8988T (cell line): ENCODE measurements around the gene MRPS18B.

Experiments
- DNase-seq: peaks from one replicate; pipeline ENCODE4 v3.0.0; 2011

Gene MRPS18B

GRCh38 chr6:30617565-30618269 lies at the start of gene MRPS18B:
MRPS18B (plus strand) TSS chr6:30617840; CDS start chr6:30617866, 26 bp downstream.
- DNase-seq, result no peak

GRCh38 chr6:30568245-30568644 lies 49.4 kb upstream of the MRPS18B start:
- DNase-seq, result no peak

GRCh38 chr6:30570263-30570662 lies 47.4 kb upstream of the MRPS18B start:
- no peak for DNase-seq

GRCh38 chr6:30570740-30571074 lies 46.9 kb upstream of the MRPS18B start:
- DNase-seq, result no peak

- DNase-seq, result peak; percentile 87
Observed at GRCh38 chr6:30571075-30571761, 46.4 kb upstream of the MRPS18B start, which contains the start of gene ABCF1. ABCF1 (plus strand) TSS chr6:30571442; CDS start chr6:30571488, 46 bp downstream.

GRCh38 chr6:30571762-30572082 lies 45.9 kb upstream of the MRPS18B start:
- no peak for DNase-seq

GRCh38 chr6:30572148-30572547 lies 45.5 kb upstream of the MRPS18B start:
- DNase-seq, result no peak

GRCh38 chr6:30573113-30573512 lies 44.5 kb upstream of the MRPS18B start:
- no peak for DNase-seq

- DNase-seq, result no peak
Observed at GRCh38 chr6:30578051-30578450, 39.6 kb upstream of the MRPS18B start.

GRCh38 chr6:30583921-30584320 lies 33.7 kb upstream of the MRPS18B start:
- no peak for DNase-seq

- no peak for DNase-seq
Observed at GRCh38 chr6:30589754-30590358, 27.8 kb upstream of the MRPS18B start.

- no peak for DNase-seq
Observed at GRCh38 chr6:30590509-30590908, 27.1 kb upstream of the MRPS18B start.

- DNase-seq, result no peak
Observed at GRCh38 chr6:30591008-30591407, 26.6 kb upstream of the MRPS18B start.

- DNase-seq, result no peak
Observed at GRCh38 chr6:30592287-30592686, 25.4 kb upstream of the MRPS18B start.

GRCh38 chr6:30597315-30598144 lies 20.1 kb upstream of the MRPS18B start:
- peak; percentile 48 for DNase-seq

- no peak for DNase-seq
Observed at GRCh38 chr6:30598912-30599624, 18.6 kb upstream of the MRPS18B start.

GRCh38 chr6:30599625-30600324 lies 17.9 kb upstream of the MRPS18B start:
- no peak for DNase-seq

GRCh38 chr6:30600451-30600961 lies 17.1 kb upstream of the MRPS18B start:
- DNase-seq, result no peak

GRCh38 chr6:30601436-30601814 lies 16.2 kb upstream of the MRPS18B start:
- no peak for DNase-seq

- no peak for DNase-seq
Observed at GRCh38 chr6:30601815-30602641, 15.6 kb upstream of the MRPS18B start.

GRCh38 chr6:30603961-30604360 lies 13.7 kb upstream of the MRPS18B start:
- no peak for DNase-seq
